Measurements from ENCODE around the gene CDK1. TPM values are rescaled to one million over a fixed set of nuclear protein-coding genes. Genes with fewer than 3 reads are reported as not detected.

The CDK1 gene
- total RNA-seq, 1 experiment from 2014 or later: 199 TPM

- ChIA-PET POLR2A (no interaction called here), CTCF (no interaction called here)
- Mint-ChIP-seq H3K27me3 (ENCODE audit: insufficient read depth, unreplicated experiment) (no peaks in the 10 kb centered on the region), H3K9me3 (ENCODE audit: unreplicated experiment) (no peaks in the 10 kb centered on the region), H3K36me3 (ENCODE audit: insufficient read depth, unreplicated experiment) (peaks cover 97% of the 10 kb centered on the region), H3K27ac (ENCODE audit: unreplicated experiment) (no peak overlapping the region), H3K4me1 (ENCODE audit: low read depth, unreplicated experiment) (peaks cover 6% of the 10 kb centered on the region), H3K4me3 (ENCODE audit: unreplicated experiment) (no peak overlapping the region)
- Histone ChIP-seq H3K36me3 (ENCODE audit: control insufficient read depth, insufficient read depth, low read length) (peaks cover 3% of the 10 kb centered on the region; the same call in 1 of the 2 replicates), H3K4me1 (no peaks in the 10 kb centered on the region), H3K9me3 (no peaks in the 10 kb centered on the region), H3K27me3 (replicated peaks; ENCODE audit: control insufficient read depth, insufficient read depth, low read length) (no peaks in the 10 kb centered on the region), H3K4me3 (ENCODE audit: low read depth, low read length) (no peak overlapping the region)
- BruUV-seq (replicated peaks): no TSS peak
- TF ChIP-seq CTCF (IDR thresholded peaks at IDR 0.05; ENCODE audit: insufficient read depth in 1 of 2, low read depth in 1 of 2, low read length in 1 of 2, severe bottlenecking in 1 of 2, unreplicated experiment in 1 of 2): no peak
- intact Hi-C loops (cut with micrococcal nuclease; ENCODE audit: unreplicated experiment): no loop called here
- no peak for DNase-seq
Measured at GRCh38 chr10:60789340-60789739, 11.1 kb downstream of the CDK1 start.

GRCh38 chr10:60794953-60795352, 16.7 kb downstream of the CDK1 start:
- intact Hi-C loops (cut with micrococcal nuclease; ENCODE audit: unreplicated experiment): no loop called here
- Mint-ChIP-seq H3K36me3 (ENCODE audit: insufficient read depth, unreplicated experiment) (peaks cover 89% of the 10 kb centered on the region), H3K27me3 (ENCODE audit: insufficient read depth, unreplicated experiment) (no peaks in the 10 kb centered on the region), H3K4me3 (ENCODE audit: unreplicated experiment) (no peak overlapping the region), H3K4me1 (ENCODE audit: low read depth, unreplicated experiment) (peaks cover 13% of the 10 kb centered on the region), H3K27ac (ENCODE audit: unreplicated experiment) (no peak overlapping the region), H3K9me3 (ENCODE audit: unreplicated experiment) (no peaks in the 10 kb centered on the region)
- 0 out of 2 replicates have a peak, but pooled peaks cover 3% of the 10 kb centered on the region for H3K4me1 ChIP-seq
- H3K9me3 ChIP-seq: no peaks in the 10 kb centered on the region
- TF ChIP-seq CTCF (IDR thresholded peaks at IDR 0.05; ENCODE audit: insufficient read depth in 1 of 2, low read depth in 1 of 2, low read length in 1 of 2, severe bottlenecking in 1 of 2, unreplicated experiment in 1 of 2): no peak
- no peak for DNase-seq
- H3K36me3 ChIP-seq (ENCODE audit: control insufficient read depth, insufficient read depth, low read length): peaks cover 5% of the 10 kb centered on the region; the same call in 1 of the 2 replicates
- BruUV-seq (replicated peaks): no TSS peak
- no peak overlapping the region for H3K4me3 ChIP-seq (ENCODE audit: low read depth, low read length)
- ChIA-PET POLR2A (interaction anchor here (1.7 kb wide), 1 partner anchor 16 kb away, joined by 6 read pairs; the partner anchor contains the start of gene CDK1), CTCF (no interaction called here)
- H3K27me3 ChIP-seq (replicated peaks; ENCODE audit: control insufficient read depth, insufficient read depth, low read length): no peaks in the 10 kb centered on the region

- intact Hi-C loops (cut with micrococcal nuclease; ENCODE audit: unreplicated experiment): no loop called here
- Histone ChIP-seq H3K4me3 (ENCODE audit: low read depth, low read length) (no peak overlapping the region), H3K27me3 (replicated peaks; ENCODE audit: control insufficient read depth, insufficient read depth, low read length) (no peaks in the 10 kb centered on the region), H3K36me3 (ENCODE audit: control insufficient read depth, insufficient read depth, low read length) (peaks cover 5% of the 10 kb centered on the region; the same call in 1 of the 2 replicates), H3K9me3 (no peaks in the 10 kb centered on the region), H3K4me1 (0 out of 2 replicates have a peak, but pooled peaks cover 3% of the 10 kb centered on the region)
- Mint-ChIP-seq H3K27ac (ENCODE audit: unreplicated experiment) (no peak overlapping the region), H3K4me1 (ENCODE audit: low read depth, unreplicated experiment) (peaks cover 13% of the 10 kb centered on the region), H3K4me3 (ENCODE audit: unreplicated experiment) (no peak overlapping the region), H3K36me3 (ENCODE audit: insufficient read depth, unreplicated experiment) (peaks cover 82% of the 10 kb centered on the region), H3K9me3 (ENCODE audit: unreplicated experiment) (no peaks in the 10 kb centered on the region), H3K27me3 (ENCODE audit: insufficient read depth, unreplicated experiment) (no peaks in the 10 kb centered on the region)
- CTCF ChIA-PET: no interaction called here
- no peak for DNase-seq
- POLR2A ChIA-PET: interaction anchor here (1.7 kb wide), 1 partner anchor 17 kb away, joined by 6 read pairs; the partner anchor contains the start of gene CDK1
- TF ChIP-seq CTCF (IDR thresholded peaks at IDR 0.05; ENCODE audit: insufficient read depth in 1 of 2, low read depth in 1 of 2, low read length in 1 of 2, severe bottlenecking in 1 of 2, unreplicated experiment in 1 of 2): no peak
- no TSS peak for BruUV-seq (replicated peaks)
Measured at GRCh38 chr10:60795465-60796202, 17.4 kb downstream of the CDK1 start.
